ENCODE measurements around the gene RANBP1. TPM values are rescaled to one million over a fixed set of nuclear protein-coding genes. Genes with fewer than 3 reads are reported as not detected.

Gene RANBP1
- total and polyA plus RNA-seq, 9 of the 15 experiments (the other 6 are each of a cell fraction or from before 2014, with no cell fraction given), result 162 to 2,891 (median 1,289) TPM

- TF ChIP-seq HNRNPLL (IDR thresholded peaks at IDR 0.05; ENCODE audit: low read depth, low read length, poor library complexity, severe bottlenecking) (no peak), TCF3 (CRISPR knock-in tag; IDR thresholded peaks at IDR 0.05) (no peak), ZNF197 (CRISPR knock-in tag; IDR thresholded peaks at IDR 0.05; ENCODE audit: low read depth) (no peak), CHD7 (IDR thresholded peaks at IDR 0.05; ENCODE audit: low read depth, low read length) (no peak), ZNF277 (CRISPR knock-in tag; IDR thresholded peaks at IDR 0.05; ENCODE audit: borderline replicate concordance) (no peak), TEAD1 (CRISPR knock-in tag; IDR thresholded peaks at IDR 0.05) (no peak), ZNF561 (CRISPR knock-in tag; conservative IDR thresholded peaks at IDR 0.05) (no peak), LCOR (CRISPR knock-in tag; IDR thresholded peaks at IDR 0.05) (no peak), HIVEP1 (CRISPR knock-in tag; IDR thresholded peaks at IDR 0.05) (no peak), ZNF57 (CRISPR knock-in tag; IDR thresholded peaks at IDR 0.05) (0 out of 2 replicates have a peak, but pooled peaks have one; percentile 36), NKRF (IDR thresholded peaks at IDR 0.05; ENCODE audit: borderline replicate concordance) (peak; percentile 66)
Observed at GRCh38 chr22:20131859-20132685, 16.2 kb downstream of the RANBP1 start (continued).

Measured in K562 (cell line).